Mammary epithelial cell (primary cell): Measurements from ENCODE around the gene AVPI1.

Experiments
- EZH2 ChIP-seq: IDR thresholded peaks from 2 replicates; pipeline ENCODE4 v1.6.1; 2012; ENCODE audit warnings: low read length, inconsistent platforms, borderline replicate concordance
- TF ChIP-seq, protein P1 (sequence below), 2 donors: IDR thresholded peaks in 1 of 2; conservative IDR thresholded peaks in 1 of 2; 2 replicates each; pipeline ENCODE4 v1.5.1; 2011 to 2012; ENCODE audit warnings: inconsistent platforms in 2 of 2, low read length in 2 of 2, mild to moderate bottlenecking in 2 of 2, control low read depth in 1 of 2, low read depth in 1 of 2; ENCODE audit not compliant: insufficient read depth in 1 of 2; ENCODE audit errors: extremely low read depth in 1 of 2

DNA sequence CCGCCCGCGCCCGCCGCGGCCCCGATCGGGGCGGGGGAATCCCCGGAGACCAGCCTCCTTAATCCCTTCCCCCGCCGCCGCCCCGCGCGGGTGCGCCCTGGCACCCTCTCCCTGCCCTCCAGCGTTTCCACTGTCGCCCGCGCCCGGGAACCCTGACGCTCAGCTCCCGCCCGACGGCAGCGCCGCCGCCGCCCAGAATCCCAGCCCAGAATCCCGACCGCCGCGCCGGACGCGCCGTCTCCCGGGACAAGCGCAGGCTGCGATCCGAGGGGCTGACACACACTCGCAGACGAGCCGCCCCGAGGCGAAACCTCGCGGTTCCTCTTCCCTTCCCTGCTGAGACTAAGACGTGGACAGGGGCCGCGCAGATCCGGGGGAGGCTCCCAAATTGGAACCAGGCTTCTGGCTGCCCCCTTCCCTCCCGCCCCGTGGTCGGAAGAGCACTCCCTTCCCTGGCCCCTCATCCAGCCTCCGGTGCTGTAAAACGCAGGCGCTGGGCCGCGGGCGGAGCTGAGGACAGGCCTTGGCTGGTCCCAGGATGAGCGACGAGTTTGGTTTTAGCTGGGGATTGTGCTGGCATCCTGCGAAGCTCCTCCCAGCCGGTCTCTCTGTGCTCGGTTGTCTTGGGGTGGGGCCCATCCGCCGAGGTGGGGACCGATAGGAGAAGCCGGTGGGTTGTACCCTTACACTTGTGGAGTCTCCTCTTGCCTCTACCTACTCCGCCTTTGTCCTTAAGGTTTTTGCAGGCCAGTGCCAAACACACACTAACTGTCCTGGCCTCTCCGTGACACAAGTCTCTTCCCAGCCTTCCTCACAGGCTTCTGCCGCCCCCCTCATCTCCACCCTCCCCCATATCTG is 27.6 kb upstream of the AVPI1 start:
- TF ChIP-seq, protein P1, sequence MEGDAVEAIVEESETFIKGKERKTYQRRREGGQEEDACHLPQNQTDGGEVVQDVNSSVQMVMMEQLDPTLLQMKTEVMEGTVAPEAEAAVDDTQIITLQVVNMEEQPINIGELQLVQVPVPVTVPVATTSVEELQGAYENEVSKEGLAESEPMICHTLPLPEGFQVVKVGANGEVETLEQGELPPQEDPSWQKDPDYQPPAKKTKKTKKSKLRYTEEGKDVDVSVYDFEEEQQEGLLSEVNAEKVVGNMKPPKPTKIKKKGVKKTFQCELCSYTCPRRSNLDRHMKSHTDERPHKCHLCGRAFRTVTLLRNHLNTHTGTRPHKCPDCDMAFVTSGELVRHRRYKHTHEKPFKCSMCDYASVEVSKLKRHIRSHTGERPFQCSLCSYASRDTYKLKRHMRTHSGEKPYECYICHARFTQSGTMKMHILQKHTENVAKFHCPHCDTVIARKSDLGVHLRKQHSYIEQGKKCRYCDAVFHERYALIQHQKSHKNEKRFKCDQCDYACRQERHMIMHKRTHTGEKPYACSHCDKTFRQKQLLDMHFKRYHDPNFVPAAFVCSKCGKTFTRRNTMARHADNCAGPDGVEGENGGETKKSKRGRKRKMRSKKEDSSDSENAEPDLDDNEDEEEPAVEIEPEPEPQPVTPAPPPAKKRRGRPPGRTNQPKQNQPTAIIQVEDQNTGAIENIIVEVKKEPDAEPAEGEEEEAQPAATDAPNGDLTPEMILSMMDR (conservative IDR thresholded peaks at IDR 0.05 in 1 of 2, IDR thresholded peaks at IDR 0.05 in 1 of 2; ENCODE audit: extremely low read depth in 1 of 2, insufficient read depth in 1 of 2, low read depth in 1 of 2, low read length in 2 of 2) = peak in 1 of 2 donors; percentile 1
- no peak for TF ChIP-seq EZH2
